Fibroblast of skin of scalp (primary cell): ENCODE data around the gene DNAJC24.

Source experiments
- DNase-seq: peaks from one replicate; pipeline ENCODE4 v3.0.0-alpha.2; 2013

The DNAJC24 gene

DNA sequence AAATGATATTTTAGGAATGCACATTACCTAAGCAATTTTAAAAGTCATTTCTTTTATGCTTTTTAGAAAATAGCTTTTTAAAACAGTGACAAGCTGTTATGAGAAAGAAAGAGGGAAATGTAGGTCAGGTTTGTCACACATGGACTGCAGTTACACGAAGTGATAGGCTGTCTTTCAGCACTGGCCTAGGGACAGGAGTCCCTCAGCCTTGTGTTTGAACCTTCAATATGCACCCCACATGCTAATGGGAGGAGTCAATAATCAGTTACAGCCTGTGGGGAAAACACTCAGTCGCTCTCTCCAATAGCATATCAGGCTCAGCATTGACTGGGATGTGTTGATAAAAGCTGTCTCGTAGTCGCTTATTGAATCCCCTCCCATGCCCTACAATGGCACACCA lies 45.8 kb downstream of the DNAJC24 start:
- no peak for DNase-seq

DNA sequence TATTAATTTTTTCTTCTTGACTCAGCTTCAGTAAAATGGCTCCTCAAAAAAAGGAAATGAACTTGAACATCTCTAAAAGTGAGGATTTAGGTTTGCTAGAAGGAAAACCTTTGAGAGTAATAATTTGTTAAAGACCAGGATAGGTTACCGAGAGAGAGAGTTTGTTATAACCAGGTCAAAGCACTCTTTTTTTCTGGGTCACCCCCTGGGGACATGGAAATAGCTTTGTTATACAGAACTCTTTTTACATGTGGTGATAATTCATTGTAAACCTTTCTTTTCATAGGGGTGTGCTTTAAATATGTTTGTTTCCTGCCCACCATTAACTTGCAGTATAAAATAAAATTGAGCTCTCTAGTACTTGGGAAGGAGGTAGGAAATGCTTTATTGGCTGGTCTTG lies 47.7 kb downstream of the DNAJC24 start:
- DNase-seq = no peak

DNA sequence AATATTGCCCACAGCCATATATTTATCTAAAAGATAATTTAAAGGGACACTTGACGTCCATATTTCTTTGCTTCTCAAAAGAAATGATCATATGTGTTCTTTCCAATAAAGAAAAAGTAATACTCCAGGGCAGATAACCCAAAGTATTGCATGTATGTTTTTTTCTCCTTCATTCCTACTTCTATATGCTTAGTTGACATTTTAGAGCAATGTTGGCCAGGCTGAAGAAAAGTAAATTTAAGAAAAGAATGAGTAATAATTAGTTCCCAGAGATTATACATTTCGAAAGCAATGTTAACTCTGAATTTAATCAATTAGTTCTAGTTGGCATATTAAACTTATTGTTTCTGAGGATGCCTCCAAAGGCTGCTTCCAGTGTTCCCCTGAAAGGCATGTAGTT lies 48.2 kb downstream of the DNAJC24 start:
- DNase-seq = no peak

DNA sequence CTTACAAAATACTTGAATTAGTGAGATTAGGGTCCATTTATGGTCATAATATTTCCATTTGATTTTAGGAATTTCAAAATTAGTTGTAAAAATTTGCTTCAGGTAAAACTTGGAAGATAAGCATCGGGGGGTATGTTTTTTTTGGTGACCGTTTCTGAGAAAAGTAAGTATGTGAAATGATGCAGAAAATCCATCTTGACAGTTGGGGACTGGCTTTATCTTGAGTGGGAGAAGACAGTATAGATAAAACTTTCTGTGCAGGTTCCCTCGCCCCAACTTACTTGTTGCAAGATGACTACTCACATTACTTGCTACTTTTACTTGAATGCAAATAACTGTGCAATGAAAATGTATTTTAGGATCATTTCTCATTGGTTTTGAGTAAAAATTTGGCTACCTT lies 49.5 kb downstream of the DNAJC24 start:
- no peak for DNase-seq

DNA sequence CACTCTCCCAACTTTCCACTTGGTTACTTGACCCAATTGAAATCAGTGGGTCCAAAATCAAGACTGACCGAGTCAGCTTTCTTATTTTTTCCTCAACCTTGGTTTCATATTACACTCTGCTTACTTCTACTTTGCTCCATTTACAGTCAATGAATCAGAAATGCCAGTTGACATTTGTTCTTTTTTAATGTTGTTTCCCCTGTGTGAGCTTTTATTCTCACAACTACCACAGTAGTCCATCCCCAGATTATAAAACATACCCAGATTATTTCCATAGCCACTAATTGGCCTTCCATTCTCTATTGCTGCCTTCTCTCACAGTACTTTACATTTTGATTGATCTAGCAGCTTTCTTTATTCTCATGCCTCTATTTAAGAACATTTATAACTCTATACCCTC lies 50.0 kb downstream of the DNAJC24 start:
- DNase-seq = no peak

DNA sequence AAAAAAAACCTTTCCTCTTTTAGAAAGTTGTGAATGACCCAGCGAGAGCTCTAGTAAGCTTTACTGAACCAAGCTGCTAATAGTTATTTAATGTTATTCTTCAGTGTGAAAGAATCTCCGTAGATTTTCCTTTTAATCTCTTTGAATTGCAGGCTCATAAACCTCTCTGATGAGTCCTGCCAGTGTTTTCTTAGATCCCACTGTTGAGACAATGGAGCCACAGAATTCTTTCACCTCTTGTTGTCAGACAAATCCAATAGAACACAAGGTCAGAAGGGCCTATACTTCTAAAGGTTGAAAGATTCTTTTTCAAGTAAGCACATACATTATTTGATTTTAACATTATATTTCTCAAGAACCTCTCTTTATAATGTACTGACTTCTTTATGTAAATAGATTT lies 52.2 kb downstream of the DNAJC24 start:
- DNase-seq = no peak

DNA sequence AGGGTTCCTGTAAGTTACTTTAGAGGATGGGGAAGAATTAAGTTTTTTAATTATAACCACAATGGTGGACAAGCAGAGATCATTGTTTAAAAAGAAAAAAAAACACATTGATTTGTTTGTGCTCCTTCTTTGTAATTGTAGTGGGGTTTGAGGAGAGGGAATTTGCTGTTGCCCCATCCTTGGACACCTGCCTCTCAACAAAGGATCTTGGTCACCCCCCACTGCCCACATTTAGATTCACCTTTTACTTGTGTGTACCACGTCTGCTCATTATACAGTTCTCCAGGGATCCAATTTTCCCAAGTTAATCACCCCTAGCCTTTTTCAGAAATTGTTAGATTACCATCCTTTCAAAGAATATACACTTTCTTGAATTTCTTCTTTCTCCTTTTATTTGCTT lies 53.0 kb downstream of the DNAJC24 start:
- DNase-seq = no peak

DNA sequence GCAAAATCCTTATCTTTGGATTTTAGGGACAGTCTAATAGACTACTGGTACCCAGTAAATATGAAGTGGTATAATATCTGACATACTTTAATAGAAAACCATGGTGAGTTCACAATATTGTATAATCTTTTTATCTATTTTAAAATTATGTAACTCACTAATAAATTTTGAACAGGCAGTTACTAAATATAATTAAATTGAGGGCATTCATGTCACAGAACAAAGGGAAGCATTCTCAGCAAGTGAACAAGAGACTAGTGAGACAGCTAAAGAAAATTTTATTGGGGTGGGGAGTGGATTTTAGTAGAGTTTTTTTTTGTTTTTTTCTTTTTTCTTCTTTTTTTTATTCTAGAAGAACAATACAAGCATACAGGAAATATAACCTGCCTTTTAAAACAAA lies 55.0 kb downstream of the DNAJC24 start:
- no peak for DNase-seq

DNA sequence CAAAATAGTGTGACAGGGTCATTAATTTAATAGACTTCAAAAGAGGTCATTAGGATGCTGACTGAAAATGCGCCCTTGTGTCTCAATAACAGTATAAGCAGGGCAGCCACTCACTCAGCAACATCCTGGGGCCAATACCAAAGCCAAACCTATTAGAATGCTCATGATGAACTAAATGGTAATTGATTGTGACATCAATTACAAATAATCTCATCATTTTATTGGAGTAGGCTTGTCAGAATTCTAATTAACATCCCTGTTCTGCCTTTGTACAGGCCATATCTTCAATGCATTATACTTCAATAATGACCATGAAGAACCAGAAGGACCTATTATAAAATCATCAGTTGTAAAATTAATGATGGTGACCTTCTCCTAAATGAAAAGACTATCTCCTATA lies 64.2 kb downstream of the DNAJC24 start:
- DNase-seq = no peak

DNA sequence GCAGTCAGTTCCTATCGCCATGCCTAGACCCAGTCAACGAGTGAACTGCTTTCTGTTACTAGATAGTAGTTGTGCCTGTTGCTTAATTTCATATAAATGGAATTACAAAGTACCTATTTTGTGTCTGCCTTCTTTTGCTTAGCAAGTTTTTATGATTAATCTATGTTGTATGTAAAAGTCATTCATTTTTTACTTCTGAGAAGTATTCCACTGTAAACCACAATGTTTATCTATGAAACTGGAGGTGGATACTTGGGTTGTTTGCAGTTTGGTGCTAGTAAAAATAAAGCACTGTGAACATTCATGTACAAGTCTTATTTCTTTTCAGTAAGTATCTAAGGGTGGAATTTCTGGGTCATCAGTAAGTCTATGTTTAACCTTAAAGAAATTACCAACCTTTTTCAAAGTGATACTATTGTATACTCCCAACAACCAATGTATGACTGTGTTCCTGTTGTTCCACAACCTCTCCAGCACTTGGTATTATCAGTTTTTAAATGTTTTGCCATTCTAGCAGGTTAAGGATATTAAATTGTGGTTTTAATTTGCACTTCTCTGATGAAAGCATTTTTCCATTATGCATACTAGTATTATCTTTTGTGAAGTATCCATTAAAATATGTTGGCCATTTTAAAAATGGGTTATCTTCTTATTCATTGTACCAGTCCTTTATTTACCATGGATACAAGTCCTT lies 68.2 kb downstream of the DNAJC24 start:
- peak; percentile 58 for DNase-seq

DNA sequence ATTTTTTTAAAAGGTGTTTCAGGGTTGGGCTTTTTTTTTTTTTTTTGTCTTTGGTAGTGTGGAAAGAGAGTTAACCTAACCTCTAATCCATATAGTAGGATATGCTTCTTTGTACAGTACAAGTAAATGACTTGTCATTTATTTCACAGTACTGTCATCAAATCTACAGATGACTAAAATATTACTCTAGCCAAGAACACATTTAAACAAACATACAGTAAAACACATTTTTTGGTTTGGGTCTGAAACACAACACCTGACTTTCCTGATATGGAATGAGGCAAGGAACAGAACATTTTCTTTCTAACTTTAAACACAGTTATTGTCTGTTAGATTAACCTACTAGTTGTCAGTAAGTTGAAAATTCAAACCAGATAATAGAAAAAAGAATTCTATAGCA lies 71.6 kb downstream of the DNAJC24 start:
- no peak for DNase-seq

DNA sequence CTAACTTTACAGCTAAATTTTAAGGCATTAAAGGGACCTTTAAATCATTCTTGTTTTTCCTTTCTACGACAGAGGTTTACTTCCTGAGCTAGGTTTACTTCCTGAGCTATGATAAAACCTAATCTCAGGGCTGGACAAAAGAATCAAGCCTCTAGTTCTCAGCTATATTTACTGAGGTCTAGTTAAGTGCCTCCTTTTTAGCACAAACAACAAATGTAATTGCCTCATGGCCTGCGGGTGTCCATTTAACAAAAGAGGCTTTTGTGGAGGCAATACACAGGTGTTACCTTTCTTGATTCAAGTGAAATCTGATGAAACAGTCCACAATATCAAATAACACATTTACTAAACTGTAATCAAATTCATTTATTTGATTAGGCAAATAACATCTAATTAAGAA lies 72.4 kb downstream of the DNAJC24 start:
- no peak for DNase-seq

DNA sequence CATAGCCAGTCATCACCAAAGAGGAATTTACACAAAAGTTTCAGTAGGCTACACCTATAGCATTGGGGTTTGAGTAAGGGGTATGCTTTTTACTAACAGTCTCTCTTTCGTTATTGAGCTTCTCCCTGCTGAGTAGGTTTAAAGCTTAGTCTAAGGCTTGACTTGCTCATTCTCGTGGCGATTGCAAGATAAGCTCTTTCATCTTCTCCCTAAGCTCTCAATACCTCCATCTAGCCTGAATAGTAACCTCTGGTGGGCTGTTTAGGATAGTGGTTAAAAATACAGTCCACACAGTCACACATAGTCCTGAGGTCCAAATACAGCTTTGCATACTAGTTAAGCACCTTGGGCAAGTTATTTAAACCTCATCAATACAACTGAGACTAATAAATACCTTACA lies 74.1 kb downstream of the DNAJC24 start:
- DNase-seq = no peak

DNA sequence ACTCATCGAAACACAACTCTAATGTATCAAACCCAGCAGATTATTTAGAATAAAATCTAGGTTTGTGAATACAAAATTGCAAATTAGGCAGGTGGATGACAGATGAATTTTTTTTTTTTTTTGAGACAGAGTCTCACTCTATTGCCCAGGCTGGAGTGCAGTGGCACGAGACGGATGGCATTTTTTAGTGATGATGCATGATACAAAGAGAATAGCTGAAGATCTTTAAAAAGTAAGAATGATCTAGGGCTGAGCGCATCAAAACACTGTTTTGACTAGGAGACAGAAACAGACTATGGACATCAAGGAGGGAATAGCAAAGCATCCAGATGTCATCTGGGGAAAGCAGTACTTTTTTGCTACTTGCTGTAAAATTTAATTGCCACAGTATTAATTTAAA lies 76.0 kb downstream of the DNAJC24 start:
- DNase-seq = peak; percentile 5

DNA sequence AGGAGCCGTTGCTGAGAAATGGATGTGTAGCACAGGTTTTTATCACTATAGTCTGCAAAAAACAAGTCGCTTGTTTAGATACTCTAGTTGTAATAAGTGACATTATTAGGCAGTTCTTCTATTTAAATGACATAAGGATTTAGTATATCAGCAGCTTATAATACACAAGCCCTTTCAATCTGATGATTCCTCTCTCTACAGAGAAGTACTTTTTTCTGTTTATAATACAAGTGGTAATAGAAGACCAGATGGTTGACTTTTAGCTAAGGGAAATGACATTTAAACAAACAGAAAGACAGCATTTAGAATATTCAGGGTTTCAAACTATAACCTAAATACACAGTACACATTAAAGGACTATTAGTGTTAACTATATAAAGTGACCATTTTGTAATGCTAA lies 79.4 kb downstream of the DNAJC24 start:
- DNase-seq = no peak

DNA sequence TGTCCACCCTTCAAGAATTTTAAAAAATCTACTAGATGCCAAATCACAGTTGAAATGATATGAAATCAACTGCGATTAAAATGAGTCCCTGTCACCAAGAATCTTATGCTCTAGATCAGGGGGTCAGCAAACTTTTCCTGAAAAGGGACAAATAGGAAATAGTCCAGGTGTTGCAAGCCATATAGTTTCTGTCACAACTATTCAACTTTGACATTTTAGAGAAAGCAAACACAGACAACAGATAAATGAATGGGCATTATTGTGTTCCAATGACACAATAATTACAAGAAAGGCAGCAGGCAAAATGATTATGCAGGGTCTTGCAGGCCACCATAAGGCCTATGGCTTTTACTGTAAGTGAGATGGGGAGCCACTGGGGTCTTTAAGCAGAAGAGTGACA lies 81.2 kb downstream of the DNAJC24 start:
- DNase-seq = no peak

DNA sequence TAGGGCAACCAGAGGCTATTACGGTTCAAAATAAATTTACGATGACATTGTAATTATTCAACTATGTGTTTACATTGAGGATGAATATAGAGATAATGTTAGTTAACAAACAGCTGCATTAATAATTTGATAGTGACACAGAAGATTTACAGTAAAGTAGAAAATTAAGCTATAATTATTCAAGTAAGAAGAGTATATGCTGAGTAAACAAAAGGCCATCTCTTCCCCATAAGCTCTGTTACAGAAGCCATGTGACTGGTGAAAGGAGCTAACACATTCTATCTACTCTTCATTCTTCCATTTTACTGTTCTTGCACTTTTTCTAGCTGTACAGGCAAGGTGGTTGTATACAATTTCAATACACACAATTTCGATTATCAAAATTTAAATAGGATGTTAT lies 85.5 kb downstream of the DNAJC24 start:
- DNase-seq = no peak

DNA sequence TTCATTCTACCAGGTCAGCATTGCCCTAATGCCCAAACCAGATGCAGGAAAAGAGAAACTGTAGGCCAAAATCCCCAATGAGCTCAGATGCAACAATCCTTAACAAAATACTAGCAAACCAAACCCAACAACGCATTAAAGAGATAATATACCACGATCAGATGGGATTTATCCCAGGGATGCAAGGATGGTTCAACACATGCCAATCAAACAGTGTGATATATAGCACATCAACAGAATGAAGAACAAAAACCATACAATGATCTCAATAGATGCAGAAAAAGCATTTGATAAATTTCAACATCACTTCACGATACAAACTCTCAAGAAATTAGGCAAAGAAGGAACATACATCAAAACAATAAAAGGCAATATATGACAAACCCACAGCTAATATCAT lies 94.8 kb downstream of the DNAJC24 start:
- DNase-seq = no peak

DNA sequence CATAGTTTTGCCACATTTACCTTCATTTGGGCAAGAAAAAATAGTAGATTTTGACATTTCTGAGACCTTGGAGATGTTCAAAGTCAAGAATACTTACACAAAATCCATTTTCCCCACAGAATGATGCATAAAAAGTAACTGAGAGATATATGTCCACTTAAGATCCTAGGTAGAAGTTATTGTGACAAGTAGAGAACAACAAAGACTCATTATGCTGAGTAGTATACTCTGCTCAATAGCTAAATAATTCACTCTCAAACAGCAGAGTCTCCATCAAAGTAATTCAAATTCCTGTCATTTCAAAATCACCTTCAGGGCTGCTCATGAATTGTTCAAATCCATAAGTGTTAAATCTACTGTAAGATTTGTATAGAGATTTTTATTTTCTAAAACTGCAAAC lies 104.4 kb downstream of the DNAJC24 start:
- no peak for DNase-seq

DNA sequence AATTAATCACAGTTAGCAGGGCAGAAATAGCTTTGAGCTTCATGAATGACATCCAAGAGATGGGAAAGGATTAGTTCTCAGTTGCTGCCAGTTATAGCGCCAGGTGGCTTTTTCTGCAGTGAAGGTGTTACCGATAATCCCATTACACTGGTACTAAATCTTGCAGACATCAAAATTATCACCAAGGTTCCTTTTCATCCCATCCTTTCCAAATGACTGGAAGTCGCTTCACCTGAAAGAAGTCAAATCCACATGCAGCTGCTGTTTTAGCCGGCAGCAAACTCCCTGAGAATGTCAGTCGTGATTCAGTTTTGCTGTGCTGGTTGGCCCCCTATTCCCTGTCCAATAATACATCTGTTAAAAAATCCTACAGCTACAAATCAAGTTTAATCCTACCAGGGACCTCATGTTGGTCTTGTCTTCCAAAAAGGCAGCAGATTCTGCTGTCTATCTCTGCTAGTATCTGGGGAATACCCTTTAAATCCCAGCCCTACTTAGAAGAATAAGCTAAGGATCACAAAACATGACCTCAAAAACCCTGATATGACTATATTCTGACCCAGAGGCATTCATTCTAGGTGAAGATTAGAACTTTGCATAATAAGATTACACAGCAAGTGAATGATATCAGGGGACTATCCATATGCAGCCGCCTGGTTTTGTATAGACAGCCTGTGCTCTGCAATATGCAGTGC lies 108.0 kb downstream of the DNAJC24 start:
- no peak for DNase-seq

DNA sequence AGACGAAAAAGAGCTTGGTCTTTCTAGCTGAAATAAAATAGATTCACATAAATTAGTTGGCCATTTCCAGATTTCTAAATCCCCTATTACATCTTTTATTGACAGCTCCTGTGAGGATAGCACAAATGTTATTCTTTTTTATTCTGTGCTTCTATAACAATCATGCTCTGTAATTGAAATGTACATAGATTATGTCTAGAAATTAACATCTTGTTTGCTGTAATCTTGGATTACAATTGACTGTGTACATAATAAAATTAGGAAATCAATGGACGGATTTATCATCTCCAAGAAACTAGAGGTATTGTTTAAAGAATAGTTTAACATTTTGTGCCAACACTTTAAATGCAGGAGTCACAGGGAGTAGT lies 108.5 kb downstream of the DNAJC24 start:
- DNase-seq = no peak

DNA sequence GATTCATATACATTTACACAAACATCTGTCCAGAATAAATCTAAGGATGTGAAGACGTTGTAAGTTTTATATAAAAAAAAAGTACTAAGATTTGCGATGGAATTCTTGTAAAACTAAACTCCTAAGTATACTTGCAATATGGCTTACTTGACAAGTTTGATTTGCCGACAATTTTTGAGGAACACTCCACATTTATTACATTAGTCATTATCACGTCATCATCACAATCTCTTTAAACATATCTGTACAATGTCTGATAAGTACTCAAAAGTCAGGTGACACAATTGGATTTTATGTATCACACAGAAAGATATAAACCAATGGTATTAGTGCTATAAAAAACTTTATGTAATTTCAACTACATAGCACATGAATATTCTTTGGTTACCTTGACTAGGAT lies 109.4 kb downstream of the DNAJC24 start:
- no peak for DNase-seq

DNA sequence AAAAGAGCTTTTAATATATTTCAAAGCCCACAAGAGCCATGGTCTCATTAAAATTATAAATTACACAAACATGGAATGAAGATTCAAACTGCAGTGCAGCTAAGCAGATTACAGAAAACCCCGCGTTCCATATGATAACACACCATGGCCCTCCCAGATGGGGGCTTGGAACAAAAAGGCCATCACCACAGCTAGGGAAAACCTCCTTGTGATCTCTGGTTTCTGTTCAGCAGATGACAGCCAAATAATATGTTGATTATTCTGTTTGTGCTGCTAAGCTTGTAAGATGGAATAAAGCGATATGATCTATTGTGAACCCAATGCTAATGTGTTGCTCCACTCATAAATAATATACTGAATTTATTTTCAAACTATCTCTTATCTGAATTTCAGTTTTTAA lies 111.3 kb downstream of the DNAJC24 start:
- no peak for DNase-seq
